ENCODE measurements around the gene TRIM62.
"Not testable (repeated sequence)": the region's sequence is repeated elsewhere in the genome, so short reads cannot be mapped to it uniquely, and the experiment has no call there.

Gene TRIM62

DNA sequence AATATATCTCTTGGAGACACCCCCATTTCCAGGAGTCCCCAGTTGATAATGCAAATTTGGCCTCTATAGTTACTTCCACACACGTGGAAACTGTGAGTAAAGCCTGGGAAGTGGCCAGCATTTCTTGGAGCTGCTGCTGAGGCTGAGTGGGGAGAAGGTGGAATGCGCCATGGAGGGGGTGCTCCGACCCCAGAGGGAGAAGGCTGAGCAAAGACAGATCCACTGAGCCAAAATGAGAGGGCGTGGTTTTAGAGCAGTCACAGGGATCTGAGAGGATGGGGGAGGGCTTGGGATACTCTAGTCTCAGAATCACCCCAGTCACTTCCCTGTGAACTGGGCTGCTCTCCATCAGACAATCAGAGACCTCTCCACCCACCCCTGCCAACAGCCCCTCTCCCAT is 38.7 kb downstream of the TRIM62 start:
- FAIRE-seq (no peak), DNase-seq (ENCODE audit: insufficient read length, low spot score) (no peak)
- TF ChIP-seq POU2F2 (IDR thresholded peaks at IDR 0.05; ENCODE audit: low read depth, low read length) (no peak), TAF1 (IDR thresholded peaks at IDR 0.05; ENCODE audit: low read depth, low read length) (no peak)

DNA sequence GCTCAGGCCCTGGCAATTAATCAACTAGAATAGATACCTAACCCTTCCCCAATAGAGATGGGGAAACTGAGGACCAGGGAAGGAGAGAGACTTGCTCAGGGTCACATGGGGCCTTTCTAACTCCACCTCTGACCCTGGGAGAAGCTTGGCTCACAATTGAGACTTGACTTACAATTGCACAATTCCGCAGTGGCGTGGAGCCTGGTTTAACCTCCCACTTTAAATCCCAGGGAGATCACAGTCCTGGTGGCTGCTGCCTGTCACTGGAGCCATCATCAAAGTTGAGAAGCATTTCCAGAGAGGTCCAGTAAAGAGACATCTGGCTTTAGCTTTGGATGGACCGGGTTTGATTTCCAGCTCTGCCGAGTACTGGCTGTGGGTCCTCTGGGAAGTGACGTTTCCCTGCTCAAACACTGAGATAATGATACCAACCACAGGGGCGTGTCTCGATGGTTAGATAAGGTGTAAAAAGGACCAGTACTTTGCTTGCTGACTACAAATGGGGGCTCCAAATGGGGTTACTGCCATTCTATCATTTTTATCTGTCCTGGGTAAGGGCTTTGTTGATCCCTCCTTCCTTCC is 39.3 kb downstream of the TRIM62 start:
- TF ChIP-seq POLR2A (IDR thresholded peaks at IDR 0.05; ENCODE audit: low read depth, low read length): no peak
- no peak for DNase-seq (ENCODE audit: insufficient read length, low spot score)
- no peak for FAIRE-seq

DNA sequence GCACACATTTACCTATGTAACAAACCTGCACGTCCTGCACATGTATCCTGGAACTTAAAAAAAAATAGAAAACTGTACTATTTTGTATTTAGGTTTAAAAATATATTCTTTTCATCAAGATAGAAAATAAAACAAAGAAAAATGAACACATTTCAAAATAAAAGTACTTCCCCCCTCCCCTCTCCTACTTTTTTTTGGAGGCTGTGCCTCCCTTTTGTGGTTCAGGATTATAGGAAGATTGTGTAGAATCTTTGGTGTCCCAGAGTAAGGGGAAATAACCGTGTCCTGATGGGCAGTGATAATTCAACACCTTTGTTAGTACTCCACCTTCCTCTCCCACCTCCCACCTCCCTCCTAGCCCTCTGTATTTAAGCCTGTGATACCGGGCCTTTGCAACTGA is 40.1 kb downstream of the TRIM62 start:
- FAIRE-seq (no peak), DNase-seq (ENCODE audit: insufficient read length, low spot score) (no peak)
- no peak for TF ChIP-seq POLR2AphosphoS5 (IDR thresholded peaks at IDR 0.05; ENCODE audit: low read depth, low read length)

DNA sequence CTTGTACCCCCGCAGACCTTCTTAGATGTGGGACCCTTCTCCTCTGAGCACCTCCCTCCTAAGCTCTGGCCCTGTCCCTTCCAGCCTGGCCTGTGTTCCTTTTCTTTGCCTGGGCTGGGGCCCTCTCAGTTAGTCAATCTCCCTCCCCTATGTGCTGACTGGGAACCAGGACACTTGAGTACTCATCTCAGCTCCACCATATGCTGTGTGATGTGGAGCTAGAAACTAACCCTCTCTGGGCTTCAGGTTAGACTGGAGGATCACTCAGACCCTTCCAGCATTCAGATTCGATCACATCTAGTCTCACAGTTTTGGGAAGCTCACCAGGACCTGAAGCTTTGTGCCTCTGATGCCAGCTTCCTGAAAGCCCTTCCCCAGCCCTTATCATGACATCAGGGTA is 40.6 kb downstream of the TRIM62 start:
- FAIRE-seq (no peak), DNase-seq (ENCODE audit: insufficient read length, low spot score) (no peak)
- no peak for TF ChIP-seq POLR2A (IDR thresholded peaks at IDR 0.05; ENCODE audit: low read depth, low read length)
- no peak for TF ChIP-seq PAX5 (IDR thresholded peaks at IDR 0.05; ENCODE audit: insufficient read depth, low read length, severe bottlenecking)
- TF ChIP-seq POU2F2 (IDR thresholded peaks at IDR 0.05; ENCODE audit: low read depth, low read length): no peak
- no peak for TF ChIP-seq SPI1 (IDR thresholded peaks at IDR 0.05; ENCODE audit: low read depth, low read length)
- TF ChIP-seq POLR2AphosphoS5 (IDR thresholded peaks at IDR 0.05; ENCODE audit: low read depth, low read length): no peak
- TF ChIP-seq TAF1 (IDR thresholded peaks at IDR 0.05; ENCODE audit: low read depth, low read length): no peak

- DNase-seq (ENCODE audit: insufficient read length, low spot score) (no peak), FAIRE-seq (no peak)
- TF ChIP-seq POLR2A (IDR thresholded peaks at IDR 0.05; ENCODE audit: low read depth, low read length) (no peak), POLR2AphosphoS5 (IDR thresholded peaks at IDR 0.05; ENCODE audit: low read depth, low read length) (no peak), POU2F2 (IDR thresholded peaks at IDR 0.05; ENCODE audit: low read depth, low read length) (no peak), TAF1 (IDR thresholded peaks at IDR 0.05; ENCODE audit: low read depth, low read length) (no peak), SPI1 (IDR thresholded peaks at IDR 0.05; ENCODE audit: low read depth, low read length) (no peak), PAX5 (IDR thresholded peaks at IDR 0.05; ENCODE audit: insufficient read depth, low read length, severe bottlenecking) (no peak)
These were observed 41.4 kb downstream of the TRIM62 start for GRCh38 chr1:33140153-33141149.

GRCh38 chr1:33137800-33138199 is 44.0 kb downstream of the TRIM62 start:
- peak; percentile 57 for FAIRE-seq
- TF ChIP-seq TAF1 (IDR thresholded peaks at IDR 0.05; ENCODE audit: low read depth, low read length) (no peak), PAX5 (IDR thresholded peaks at IDR 0.05; ENCODE audit: insufficient read depth, low read length, severe bottlenecking) (no peak), POU2F2 (IDR thresholded peaks at IDR 0.05; ENCODE audit: low read depth, low read length) (no peak), POLR2A (IDR thresholded peaks at IDR 0.05; ENCODE audit: low read depth, low read length) (no peak)

GRCh38 chr1:33136041-33136440 is 45.8 kb downstream of the TRIM62 start:
- not testable (repeated sequence) for DNase-seq (ENCODE audit: insufficient read length, low spot score); FAIRE-seq

More at GRCh38 chr1:33137800-33138199, 44.0 kb downstream of the TRIM62 start:
- DNase-seq (ENCODE audit: insufficient read length, low spot score): no peak

- DNase-seq (ENCODE audit: insufficient read length, low spot score) (no peak), FAIRE-seq (no peak)
- TF ChIP-seq POLR2AphosphoS5 (IDR thresholded peaks at IDR 0.05; ENCODE audit: low read depth, low read length) (no peak), POLR2A (IDR thresholded peaks at IDR 0.05; ENCODE audit: low read depth, low read length) (no peak), POU2F2 (IDR thresholded peaks at IDR 0.05; ENCODE audit: low read depth, low read length) (no peak), SPI1 (IDR thresholded peaks at IDR 0.05; ENCODE audit: low read depth, low read length) (no peak), PAX5 (IDR thresholded peaks at IDR 0.05; ENCODE audit: insufficient read depth, low read length, severe bottlenecking) (no peak), TAF1 (IDR thresholded peaks at IDR 0.05; ENCODE audit: low read depth, low read length) (no peak)
These were observed 48.3 kb downstream of the TRIM62 start for GRCh38 chr1:33133478-33134105.

DNA sequence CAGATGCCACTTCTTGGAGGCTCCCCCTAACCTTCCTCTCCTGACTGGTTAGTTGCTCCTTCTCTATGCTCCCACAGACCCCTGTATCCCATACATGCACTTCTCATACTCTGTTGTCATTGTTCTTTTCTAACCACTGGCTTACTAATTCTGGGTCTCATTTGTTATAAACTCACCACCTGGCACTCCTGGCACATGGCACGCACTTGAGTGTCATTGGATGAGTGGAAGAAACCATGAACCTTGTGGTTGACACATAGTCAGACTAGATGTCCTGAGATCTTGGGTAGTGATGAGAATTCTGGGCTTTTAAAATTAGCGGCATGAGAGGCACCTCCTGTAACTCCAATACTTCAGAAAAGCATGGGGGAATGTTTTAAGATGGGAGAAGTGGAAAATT is 49.3 kb downstream of the TRIM62 start:
- TF ChIP-seq TAF1 (IDR thresholded peaks at IDR 0.05; ENCODE audit: low read depth, low read length) (no peak), POLR2A (IDR thresholded peaks at IDR 0.05; ENCODE audit: low read depth, low read length) (no peak), POLR2AphosphoS5 (IDR thresholded peaks at IDR 0.05; ENCODE audit: low read depth, low read length) (no peak), PAX5 (IDR thresholded peaks at IDR 0.05; ENCODE audit: insufficient read depth, low read length, severe bottlenecking) (no peak), POU2F2 (IDR thresholded peaks at IDR 0.05; ENCODE audit: low read depth, low read length) (no peak), SPI1 (IDR thresholded peaks at IDR 0.05; ENCODE audit: low read depth, low read length) (no peak)
- DNase-seq (ENCODE audit: insufficient read length, low spot score) (no peak), FAIRE-seq (no peak)

DNA sequence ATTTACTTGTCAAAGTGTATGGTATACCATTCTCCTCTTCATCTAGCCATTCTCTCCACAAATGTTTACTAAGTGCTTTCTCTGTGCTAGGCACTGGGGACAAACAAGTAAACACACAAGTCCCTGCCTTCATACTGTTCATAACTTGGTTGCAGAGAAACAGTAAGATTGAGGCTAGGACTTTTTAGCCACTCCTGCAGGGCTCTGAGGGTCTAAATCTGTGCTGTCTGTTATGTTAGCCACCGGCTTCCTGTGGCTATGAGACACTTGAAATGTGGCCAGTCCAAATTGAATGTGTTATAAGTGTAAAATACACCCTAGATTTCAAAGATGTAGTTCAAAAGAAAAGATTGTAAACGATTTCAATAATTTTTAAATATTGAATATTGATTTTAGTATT is 50.7 kb downstream of the TRIM62 start:
- FAIRE-seq (peak; percentile 33), DNase-seq (ENCODE audit: insufficient read length, low spot score) (no peak)
- TF ChIP-seq POLR2A (IDR thresholded peaks at IDR 0.05; ENCODE audit: low read depth, low read length): no peak

Measured in GM12891 (cell line).